GM21717 (cell line): ENCODE measurements around the gene MTG2.
"Not testable (repeated sequence)": the region's sequence is repeated elsewhere in the genome, so short reads cannot be mapped to it uniquely, and the experiment has no call there.

Experiments used
- ATAC-seq: cut with Tn5 transposase; IDR thresholded peaks from one replicate; pipeline ENCODE4 v1.9.1; 2021; ENCODE audit warnings: mild to moderate bottlenecking, moderate library complexity; ENCODE audit not compliant: unreplicated experiment

Gene MTG2

GRCh38 chr20:62145688-62146018, 37.2 kb upstream of the MTG2 start:
- ATAC-seq: no peak

DNA sequence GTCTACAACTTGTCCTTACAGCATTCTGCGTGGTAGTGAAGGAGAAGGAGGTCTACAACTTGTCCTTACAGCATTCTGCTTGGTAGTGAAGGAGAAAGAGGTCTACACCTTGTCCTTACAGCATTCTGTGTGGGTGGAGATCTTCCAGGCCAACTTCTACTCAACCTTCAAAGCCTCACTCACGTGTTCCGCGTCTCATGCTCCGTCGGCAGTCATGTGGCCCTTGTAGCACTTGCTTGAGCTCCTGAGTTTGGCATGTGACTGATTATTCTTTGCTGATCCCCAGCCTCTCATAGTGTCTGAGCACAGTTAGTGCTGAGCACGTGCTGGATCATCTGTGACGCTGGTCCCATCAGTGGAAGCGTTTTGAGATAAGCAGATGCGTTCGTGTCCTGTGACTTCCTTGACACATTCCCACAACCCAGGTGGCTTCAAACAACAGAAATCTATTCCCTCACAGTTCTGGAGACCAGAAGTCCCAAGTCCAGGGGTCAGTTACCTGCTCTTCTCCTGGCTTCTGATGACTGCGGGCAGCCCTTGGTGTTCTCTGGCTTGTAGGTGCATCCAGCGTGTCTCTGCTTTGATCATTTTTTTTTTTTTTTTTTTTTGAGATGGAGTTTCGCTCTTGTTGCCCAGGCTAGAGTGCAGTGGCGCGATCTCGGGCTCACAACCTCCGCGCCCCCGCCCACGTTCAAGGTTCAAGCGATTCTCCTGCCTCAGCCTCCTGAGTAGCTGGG, 36.6 kb upstream of the MTG2 start:
- no peak for ATAC-seq

DNA sequence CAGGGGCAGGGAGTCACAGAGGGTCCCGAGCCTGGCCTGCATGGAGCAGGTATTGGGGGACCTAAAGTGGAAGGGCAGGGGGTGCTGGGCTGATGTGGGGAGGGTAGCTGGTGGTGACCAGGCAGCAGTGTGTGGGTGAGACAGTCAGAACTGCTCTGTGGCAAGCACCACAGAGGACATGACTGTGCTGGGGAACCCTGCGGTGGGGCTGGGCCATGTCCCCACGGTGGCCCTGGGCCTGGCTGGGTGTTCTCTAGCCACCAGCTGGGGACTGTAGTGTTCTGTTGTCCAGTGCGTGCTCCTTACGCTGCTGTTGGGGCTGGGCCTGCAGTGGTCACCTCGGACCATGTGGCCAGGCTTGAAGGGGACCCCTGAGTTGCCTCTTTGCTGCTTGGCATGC, 35.7 kb upstream of the MTG2 start:
- no peak for ATAC-seq

- ATAC-seq: no peak
Observed at GRCh38 chr20:62147528-62147927, 35.3 kb upstream of the MTG2 start.

GRCh38 chr20:62148383-62148782, 34.4 kb upstream of the MTG2 start:
- not testable (repeated sequence) for ATAC-seq

- ATAC-seq: no peak
Observed at GRCh38 chr20:62148908-62149314, 33.9 kb upstream of the MTG2 start.

- no peak for ATAC-seq
Observed at GRCh38 chr20:62149532-62150309, 33.1 kb upstream of the MTG2 start.

DNA sequence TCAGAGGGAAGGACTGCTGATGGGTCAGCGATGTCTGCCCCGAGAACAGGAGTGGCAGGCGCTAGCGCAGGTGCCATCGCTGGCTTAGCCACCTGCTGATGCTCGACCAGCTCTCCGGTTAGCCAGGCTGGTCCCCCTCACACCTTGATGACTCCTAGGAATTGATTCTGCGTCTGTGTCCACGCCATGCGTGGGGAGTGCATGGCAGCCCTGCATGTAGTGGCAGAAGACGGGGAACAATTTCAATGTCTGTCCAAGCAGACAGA, 32.6 kb upstream of the MTG2 start:
- no peak for ATAC-seq

GRCh38 chr20:62151225-62151624, 31.6 kb upstream of the MTG2 start:
- ATAC-seq: no peak

- ATAC-seq: no peak
Observed at GRCh38 chr20:62151835-62152364, 30.9 kb upstream of the MTG2 start.

- no peak for ATAC-seq
Observed at GRCh38 chr20:62155428-62156253, 27.2 kb upstream of the MTG2 start.

- ATAC-seq: no peak
Observed at GRCh38 chr20:62156254-62156556, 26.6 kb upstream of the MTG2 start.

GRCh38 chr20:62156592-62157386, 26.0 kb upstream of the MTG2 start:
- no peak for ATAC-seq

DNA sequence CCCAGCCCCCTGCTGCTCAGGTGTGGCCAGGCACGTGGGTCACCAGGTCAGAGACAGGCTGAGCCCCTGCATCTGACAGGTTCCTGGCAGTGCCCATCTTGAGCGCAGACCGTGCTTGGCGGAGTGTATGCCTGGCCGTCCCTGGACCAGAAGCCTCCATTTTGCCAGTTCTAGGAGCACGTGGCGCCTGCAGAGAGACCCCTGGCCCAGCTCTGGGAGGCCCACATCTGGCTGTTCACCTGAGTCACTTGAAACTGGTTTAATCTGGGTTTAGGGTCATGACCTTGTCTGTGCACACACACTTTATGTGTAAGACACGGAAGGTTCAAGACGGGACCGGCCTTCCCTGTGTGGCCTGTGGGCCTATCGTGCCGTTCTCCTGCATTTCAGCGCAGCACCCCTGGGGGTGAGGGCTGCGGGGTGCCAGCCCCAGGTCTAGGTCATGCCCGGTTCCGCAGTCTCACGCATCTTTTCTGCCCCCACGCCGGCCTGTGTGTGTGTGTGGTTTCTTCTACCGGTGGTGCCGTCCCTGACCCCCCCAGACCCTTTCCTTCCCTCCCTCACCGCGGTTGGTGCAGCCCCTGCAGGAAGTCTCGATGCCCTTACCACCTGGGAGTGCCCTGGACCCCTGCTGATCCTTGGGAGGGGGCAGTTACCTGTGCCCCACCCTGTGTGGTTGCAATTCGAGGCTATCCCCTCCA, 25.3 kb upstream of the MTG2 start:
- no peak for ATAC-seq

GRCh38 chr20:62158088-62158400, 24.8 kb upstream of the MTG2 start:
- ATAC-seq: no peak

DNA sequence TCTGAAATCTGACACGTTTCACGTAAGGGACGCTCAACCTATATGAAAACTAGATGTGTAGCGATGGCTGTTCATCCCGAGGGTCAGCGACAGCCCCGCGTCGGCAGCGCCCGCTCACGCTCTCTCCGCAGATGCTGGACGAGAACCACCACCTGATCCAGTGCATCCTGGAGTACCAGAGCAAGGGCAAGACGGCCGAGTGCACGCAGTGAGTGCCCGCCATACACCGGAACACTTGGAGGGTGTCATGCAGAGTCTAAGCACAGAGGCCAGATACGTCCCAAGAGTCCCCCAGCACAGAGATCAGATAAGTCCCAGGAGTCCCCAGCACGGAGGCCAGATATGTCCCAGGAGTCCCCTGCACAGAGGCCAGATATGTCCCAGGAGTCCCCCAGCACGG, 24.3 kb upstream of the MTG2 start:
- no peak for ATAC-seq

- no peak for ATAC-seq
Observed at GRCh38 chr20:62159052-62159451, 23.8 kb upstream of the MTG2 start.

DNA sequence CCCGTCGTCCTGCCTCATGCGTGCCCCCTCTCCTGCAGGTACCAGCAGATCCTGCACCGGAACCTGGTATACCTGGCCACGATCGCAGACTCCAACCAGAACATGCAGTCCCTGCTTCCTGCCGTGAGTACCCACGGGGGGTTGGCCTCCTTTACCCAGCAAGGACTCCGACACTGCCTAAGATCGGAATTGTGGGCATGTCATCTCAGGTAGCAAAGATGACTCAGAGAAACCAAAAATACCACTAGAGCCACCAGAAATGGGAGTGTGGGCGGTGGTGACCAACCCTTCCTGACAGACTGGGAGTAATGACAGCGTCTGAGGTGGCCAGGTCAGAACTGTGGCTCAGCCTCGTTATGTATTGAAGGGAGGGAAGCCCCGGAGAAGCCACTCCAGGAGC, 23.0 kb upstream of the MTG2 start:
- no peak for ATAC-seq

- ATAC-seq: no peak
Observed at GRCh38 chr20:62160253-62160652, 22.6 kb upstream of the MTG2 start.

- ATAC-seq: no peak
Observed at GRCh38 chr20:62160876-62161275, 22.0 kb upstream of the MTG2 start.

DNA sequence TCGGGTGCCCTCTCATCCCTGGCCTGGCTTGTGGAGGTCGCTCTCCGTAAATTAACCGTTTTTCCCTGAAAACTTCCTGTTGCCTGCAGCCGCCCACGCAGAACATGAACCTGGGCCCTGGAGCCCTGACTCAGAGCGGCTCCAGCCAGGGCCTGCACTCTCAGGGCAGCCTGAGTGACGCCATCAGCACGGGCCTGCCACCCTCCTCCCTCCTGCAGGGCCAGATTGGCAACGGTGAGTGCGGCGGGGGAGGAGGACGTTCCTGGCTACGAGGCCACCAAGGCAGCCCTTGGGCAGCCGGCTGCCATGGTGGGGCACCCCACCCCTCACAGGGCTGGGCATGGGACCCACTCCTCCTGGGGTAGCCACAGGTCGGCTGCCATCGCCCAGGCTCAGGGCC, 21.5 kb upstream of the MTG2 start:
- ATAC-seq: no peak
